Hepatocyte (in vitro differentiated cells): ENCODE data around the gene MCL1. TPM values are rescaled to one million over a fixed set of nuclear protein-coding genes. Genes with fewer than 3 reads are reported as not detected.

Experiments
- DNase-seq: peaks from one replicate; pipeline ENCODE4 v3.0.0-alpha.2; 2016; ENCODE audit warnings: low spot score
- H2AFZ ChIP-seq: fragments of 200-600 bp; sonication (generic); 2 replicates; pipeline ENCODE4 v1.6.0; 2016; ENCODE audit warnings: antibody characterized with exemption, mild to moderate bottlenecking
- H3K27ac ChIP-seq: fragments of 200-600 bp; sonication (generic); 2 replicates; pipeline ENCODE4 v1.5.1; 2016; ENCODE audit warnings: mild to moderate bottlenecking
- H3K27me3 ChIP-seq: fragments of 200-600 bp; sonication (generic); 2 replicates; pipeline ENCODE4 v1.6.1; 2016
- H3K36me3 ChIP-seq: fragments of 200-600 bp; sonication (generic); replicated peaks from 2 replicates; pipeline ENCODE4 v1.5.1; 2016; ENCODE audit warnings: low read depth; ENCODE audit not compliant: insufficient read depth
- H3K4me1 ChIP-seq: fragments of 200-600 bp; sonication (generic); 2 replicates; pipeline ENCODE4 v1.5.1; 2016; ENCODE audit warnings: mild to moderate bottlenecking, moderate library complexity; ENCODE audit not compliant: insufficient read depth
- H3K4me2 ChIP-seq: fragments of 200-600 bp; sonication (generic); 2 replicates; pipeline ENCODE4 v1.6.0; 2016
- H3K4me3 ChIP-seq: fragments of 200-600 bp; sonication (generic); 2 replicates; pipeline ENCODE4 v1.5.1; 2016; ENCODE audit warnings: mild to moderate bottlenecking
- H3K79me2 ChIP-seq: fragments of 200-600 bp; sonication (generic); 2 replicates; pipeline ENCODE4 v1.6.0; 2017; ENCODE audit warnings: mild to moderate bottlenecking
- H3K9me2 ChIP-seq: fragments of 200-600 bp; sonication (generic); replicated peaks from 2 replicates; pipeline ENCODE4 v1.6.0; 2017; ENCODE audit warnings: mild to moderate bottlenecking; ENCODE audit not compliant: insufficient read depth
- H3K9me3 ChIP-seq: fragments of 200-600 bp; sonication (generic); 2 replicates; pipeline ENCODE4 v1.5.1; 2016; ENCODE audit warnings: low read depth, mild to moderate bottlenecking
- H4K20me1 ChIP-seq: fragments of 200-600 bp; sonication (generic); 2 replicates; pipeline ENCODE4 v1.6.0; 2016; ENCODE audit warnings: mild to moderate bottlenecking; ENCODE audit not compliant: insufficient read depth, poor library complexity, severe bottlenecking
- CTCF ChIP-seq: fragments of 200-600 bp; sonication (generic); IDR thresholded peaks from 2 replicates; pipeline ENCODE4 v1.5.1; 2016; ENCODE audit warnings: antibody characterized with exemption, mild to moderate bottlenecking; ENCODE audit not compliant: poor library complexity
- EZH2 ChIP-seq: fragments of 200-600 bp; sonication (generic); IDR thresholded peaks from 2 replicates; pipeline ENCODE4 v1.6.1; 2016; ENCODE audit warnings: antibody characterized with exemption, mild to moderate bottlenecking, borderline replicate concordance
- EZH2phosphoT487 ChIP-seq: fragments of 200-600 bp; sonication (generic); IDR thresholded peaks from one replicate; pipeline ENCODE4 v1.6.1; 2018; ENCODE audit warnings: antibody characterized with exemption, mild to moderate bottlenecking, low read depth, moderate library complexity; ENCODE audit not compliant: unreplicated experiment, severe bottlenecking
- WGBS: methylation state at CpG from one replicate; pipeline ENCODE4 v1.1.6; 2016; ENCODE audit warnings: low lambda C conversion rate; ENCODE audit errors: missing lambda C conversion rate; 5-methylcytosine and 5-hydroxymethylcytosine counted together
- polyA plus RNA-seq: library from polyadenylated mRNA; unstranded; fragments of >200 nt; fragmentation: Nextera tagmentation; extraction: Ambion mirVana; gene quantifications from 2 replicates; pipeline ENCODE4 v1.2.1, GENCODE V29; 2016
- total RNA-seq: library from RNA; depleted of rRNA; stranded (reverse); fragments of >200 nt; gene quantifications from 2 replicates; pipeline ENCODE4 v1.2.3, GENCODE V29; 2014

Gene MCL1
- total and polyA plus RNA-seq, 2 experiments from 2014 or later = 150 to 388 TPM

DNA sequence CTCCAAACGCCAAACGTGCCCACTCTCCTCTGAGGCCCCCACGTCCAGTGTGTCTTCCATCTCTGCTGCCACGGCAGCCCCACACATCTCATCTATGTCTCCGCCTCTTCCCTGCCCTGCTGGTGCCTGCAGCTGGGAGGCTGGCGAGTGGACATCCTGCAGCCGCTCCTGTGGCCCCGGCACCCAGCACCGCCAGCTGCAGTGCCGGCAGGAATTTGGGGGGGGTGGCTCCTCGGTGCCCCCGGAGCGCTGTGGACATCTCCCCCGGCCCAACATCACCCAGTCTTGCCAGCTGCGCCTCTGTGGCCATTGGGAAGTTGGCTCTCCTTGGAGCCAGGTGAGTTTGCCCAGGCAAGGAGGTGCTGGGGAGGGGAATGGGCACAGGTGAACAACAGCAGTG is 21.6 kb downstream of the MCL1 start:
- H3K4me2 ChIP-seq = no peak overlapping the region
- no peak overlapping the region for H3K27ac ChIP-seq
- H3K79me2 ChIP-seq = peaks cover 27% of the 10 kb centered on the region
- H2AFZ ChIP-seq = no peak overlapping the region
- no peak for TF ChIP-seq CTCF
- no peaks in the 10 kb centered on the region for H3K36me3 ChIP-seq
- H3K4me3 ChIP-seq = no peak overlapping the region
- WGBS = 94% methylated on average over 15 of the region's 15 CpGs
- peaks cover 20% of the 10 kb centered on the region for H3K4me1 ChIP-seq
- H3K9me2 ChIP-seq = no peaks in the 10 kb centered on the region
- no peaks in the 10 kb centered on the region for H3K27me3 ChIP-seq
- H3K9me3 ChIP-seq = no peaks in the 10 kb centered on the region
- no peaks in the 10 kb centered on the region for H4K20me1 ChIP-seq
- DNase-seq = no peak

DNA sequence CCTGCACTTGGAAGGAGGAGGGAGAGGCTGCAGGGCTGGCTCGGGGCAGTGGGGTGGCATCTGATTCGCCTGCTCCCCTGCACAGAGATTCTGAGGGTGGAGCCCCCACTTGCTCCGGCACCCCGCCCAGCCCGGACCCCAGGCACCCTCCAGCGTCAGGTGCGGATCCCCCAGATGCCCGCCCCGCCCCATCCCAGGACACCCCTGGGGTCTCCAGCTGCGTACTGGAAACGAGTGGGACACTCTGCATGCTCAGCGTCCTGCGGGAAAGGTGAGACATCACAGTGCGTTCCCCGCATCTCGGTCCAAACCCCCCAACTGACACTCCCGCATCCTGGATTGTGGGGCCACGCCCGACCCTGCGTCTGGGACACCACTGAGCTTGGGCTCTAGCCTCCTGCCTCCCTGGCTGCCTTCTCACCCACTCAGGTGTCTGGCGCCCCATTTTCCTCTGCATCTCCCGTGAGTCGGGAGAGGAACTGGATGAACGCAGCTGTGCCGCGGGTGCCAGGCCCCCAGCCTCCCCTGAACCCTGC is 22.3 kb downstream of the MCL1 start:
- Histone ChIP-seq H3K27me3 (no peaks in the 10 kb centered on the region), H2AFZ (no peak overlapping the region), H3K27ac (no peak overlapping the region), H4K20me1 (no peaks in the 10 kb centered on the region), H3K4me2 (no peak overlapping the region), H3K9me2 (no peaks in the 10 kb centered on the region), H3K4me3 (no peak overlapping the region), H3K9me3 (no peaks in the 10 kb centered on the region), H3K36me3 (no peaks in the 10 kb centered on the region), H3K4me1 (peaks cover 17% of the 10 kb centered on the region), H3K79me2 (peaks cover 22% of the 10 kb centered on the region)
- no peak for DNase-seq
- WGBS = 97% methylated on average over 18 of the region's 26 CpGs
- TF ChIP-seq EZH2 (no peak), EZH2phosphoT487 (no peak)

- Histone ChIP-seq H3K79me2 (peaks cover 22% of the 10 kb centered on the region), H3K9me2 (no peaks in the 10 kb centered on the region), H4K20me1 (no peaks in the 10 kb centered on the region), H3K27ac (no peak overlapping the region), H3K4me2 (no peak overlapping the region), H3K36me3 (no peaks in the 10 kb centered on the region), H3K27me3 (no peaks in the 10 kb centered on the region), H3K4me3 (no peak overlapping the region), H3K4me1 (peaks cover 22% of the 10 kb centered on the region), H2AFZ (no peak overlapping the region), H3K9me3 (no peaks in the 10 kb centered on the region)
- TF ChIP-seq EZH2 = no peak
- no peak for TF ChIP-seq CTCF
- no peak for TF ChIP-seq EZH2phosphoT487
- no peak for DNase-seq
- WGBS = 83% methylated on average over 26 of the region's 26 CpGs
Observed at GRCh38 chr1:150555971-150556865, 23.2 kb downstream of the MCL1 start.

- H3K27ac ChIP-seq = no peak overlapping the region
- DNase-seq = no peak
- no peaks in the 10 kb centered on the region for H4K20me1 ChIP-seq
- H3K9me2 ChIP-seq = no peaks in the 10 kb centered on the region
- H3K4me3 ChIP-seq = no peak overlapping the region
- no peaks in the 10 kb centered on the region for H3K9me3 ChIP-seq
- WGBS = 94% methylated on average over 19 of the region's 19 CpGs
- peaks cover 20% of the 10 kb centered on the region for H3K79me2 ChIP-seq
- no peaks in the 10 kb centered on the region for H3K36me3 ChIP-seq
- no peak overlapping the region for H2AFZ ChIP-seq
- no peaks in the 10 kb centered on the region for H3K27me3 ChIP-seq
- no peak for TF ChIP-seq CTCF
- TF ChIP-seq EZH2phosphoT487 = no peak
- TF ChIP-seq EZH2 = no peak
- H3K4me1 ChIP-seq = peaks cover 26% of the 10 kb centered on the region
- no peak overlapping the region for H3K4me2 ChIP-seq
Observed at GRCh38 chr1:150555198-150555970, 24.0 kb downstream of the MCL1 start.
